Measurements from ENCODE around the gene CTNNA1.
"Not testable (repeated sequence)": the region's sequence is repeated elsewhere in the genome, so short reads cannot be mapped to it uniquely, and the experiment has no call there.

The CTNNA1 gene

GRCh38 chr5:138820695-138821094 is 67.5 kb downstream of the CTNNA1 start:
- DNase-seq: no peak

GRCh38 chr5:138824516-138824915 is 71.3 kb downstream of the CTNNA1 start:
- no peak for DNase-seq

- no peak for DNase-seq
Measured at GRCh38 chr5:138824924-138825863, 72.0 kb downstream of the CTNNA1 start.

GRCh38 chr5:138828556-138828955 is 75.3 kb downstream of the CTNNA1 start:
- DNase-seq: no peak

- no peak for DNase-seq
Measured at GRCh38 chr5:138829341-138829740, 76.1 kb downstream of the CTNNA1 start.

- no peak for DNase-seq
Measured at GRCh38 chr5:138831703-138832102, 78.5 kb downstream of the CTNNA1 start.

- no peak for DNase-seq
Measured at GRCh38 chr5:138832218-138832617, 79.0 kb downstream of the CTNNA1 start.

GRCh38 chr5:138833080-138833479 is 79.9 kb downstream of the CTNNA1 start:
- DNase-seq: no peak

- DNase-seq: no peak
Measured at GRCh38 chr5:138833726-138834480, 80.7 kb downstream of the CTNNA1 start.

- DNase-seq: not testable (repeated sequence)
Measured at GRCh38 chr5:138834853-138835252, 81.6 kb downstream of the CTNNA1 start.

- no peak for DNase-seq
Measured at GRCh38 chr5:138837160-138837559, 83.9 kb downstream of the CTNNA1 start.

GRCh38 chr5:138840103-138840502 is 86.9 kb downstream of the CTNNA1 start:
- DNase-seq: no peak

- DNase-seq: no peak
Measured at GRCh38 chr5:138841531-138841930, 88.3 kb downstream of the CTNNA1 start.

GRCh38 chr5:138843316-138844124 is 90.3 kb downstream of the CTNNA1 start:
- no peak for DNase-seq

- no peak for DNase-seq
Measured at GRCh38 chr5:138844125-138844461, 90.9 kb downstream of the CTNNA1 start.

GRCh38 chr5:138844812-138845513 is 91.7 kb downstream of the CTNNA1 start:
- no peak for DNase-seq

GRCh38 chr5:138849439-138849838 is 96.2 kb downstream of the CTNNA1 start:
- no peak for DNase-seq

- DNase-seq: no peak
Measured at GRCh38 chr5:138849882-138850281, 96.7 kb downstream of the CTNNA1 start.

GRCh38 chr5:138850865-138851435 is 97.7 kb downstream of the CTNNA1 start:
- no peak for DNase-seq

GRCh38 chr5:138853132-138853531 is 99.9 kb downstream of the CTNNA1 start:
- DNase-seq: no peak

GRCh38 chr5:138867011-138867410 is 113.8 kb downstream of the CTNNA1 start:
- no peak for DNase-seq

GRCh38 chr5:138869038-138869437 is 115.8 kb downstream of the CTNNA1 start:
- no peak for DNase-seq
